B cell (primary cell): ENCODE results near the gene ZNF408. TPM values are rescaled to one million over a fixed set of nuclear protein-coding genes. Genes with fewer than 3 reads are reported as not detected.

Source experiments
- ATAC-seq: fragments of 200-7000 bp; cut with Tn5 transposase; one replicate; pipeline ENCODE4 v1.10.0; 2021; ENCODE audit warnings: low read depth, mild to moderate bottlenecking, moderate number of reproducible peaks, moderate library complexity
- CTCF ChIA-PET: fragments of 350-600 bp; sonication (Branson Sonifier 250); formaldehyde crosslinking; loops from one replicate; lab custom pipeline; 2021; ENCODE audit warnings: antibody characterized with exemption, inconsistent platforms; lab: Charles Lee
- POLR2A ChIA-PET: fragments of 350-600 bp; sonication (Branson Sonifier 250); formaldehyde crosslinking; loops from one replicate; lab custom pipeline; 2021; ENCODE audit warnings: antibody characterized with exemption; lab: Charles Lee
- DNase-seq: peaks from one replicate; pipeline ENCODE4 v3.0.0; 2013
- H2AFZ ChIP-seq: 2 replicates; pipeline ENCODE4 v1.6.1; 2012; ENCODE audit warnings: mild to moderate bottlenecking, low read depth, low read length; ENCODE audit not compliant: insufficient read depth, poor library complexity, severe bottlenecking
- H3K27ac ChIP-seq, 2 donors: 1 replicate in 1 of 2; 2 replicates in 1 of 2; pipeline ENCODE4 v1.5.1; 2012 to 2013; ENCODE audit warnings: low read length in 2 of 2, mild to moderate bottlenecking in 2 of 2, moderate library complexity in 1 of 2
- H3K27me3 ChIP-seq, 4 experiments: fragments of 200-600 bp in 1 of 4; sonication (generic) in 1 of 4; replicated peaks in 1 of 4; 1 replicate in 2 of 4; 2 replicates in 2 of 4; pipeline versions ENCODE4 v1.6.1 to v1.7.0; 2013 to 2016; ENCODE audit warnings: low read length in 3 of 4, mild to moderate bottlenecking in 2 of 4, mixed read lengths in 1 of 4, moderate library complexity in 1 of 4; ENCODE audit not compliant: insufficient read depth in 4 of 4, control insufficient read depth in 3 of 4; ENCODE audit errors: control extremely low read depth in 1 of 4
- H3K36me3 ChIP-seq, 2 experiments: replicated peaks in 1 of 2; 1 replicate in 1 of 2; 2 replicates in 1 of 2; pipeline versions ENCODE4 v1.6.1 to v1.7.1; 2013; ENCODE audit warnings: low read length in 1 of 2; ENCODE audit not compliant: insufficient read depth in 2 of 2, control insufficient read depth in 1 of 2; ENCODE audit errors: control extremely low read depth in 1 of 2, extremely low read depth in 1 of 2
- H3K4me1 ChIP-seq, 2 donors: fragments of 200-600 bp in 1 of 2; sonication (generic) in 1 of 2; 1 replicate in 1 of 2; 2 replicates in 1 of 2; pipeline versions ENCODE4 v1.5.1 to v1.6.1; 2013 to 2017; ENCODE audit warnings: low read length in 2 of 2; ENCODE audit not compliant: control insufficient read depth in 2 of 2, insufficient read depth in 2 of 2
- H3K4me2 ChIP-seq: replicated peaks from 2 replicates; pipeline ENCODE3; 2012; ENCODE audit warnings: mild to moderate bottlenecking, low read depth, low read length; ENCODE audit not compliant: poor library complexity, severe bottlenecking
- H3K4me3 ChIP-seq, 5 experiments: fragments of 200-600 bp in 1 of 5; sonication (generic) in 1 of 5; 1 replicate in 3 of 5; 2 replicates in 2 of 5; pipeline versions ENCODE4 v1.5.1 to v1.7.0; 2011 to 2016; ENCODE audit warnings: low read length in 4 of 5, mild to moderate bottlenecking in 4 of 5, low read depth in 2 of 5, control low read depth in 1 of 5, moderate library complexity in 1 of 5; ENCODE audit not compliant: insufficient read depth in 1 of 5; ENCODE audit errors: control extremely low read depth in 1 of 5, extremely low read depth in 1 of 5
- H3K79me2 ChIP-seq: fragments of 200-600 bp; sonication (generic); one replicate; pipeline ENCODE4 v1.6.0; 2016; ENCODE audit warnings: low read length; ENCODE audit not compliant: control insufficient read depth, insufficient read depth
- H3K9ac ChIP-seq: fragments of 200-600 bp; sonication (generic); 2 replicates; pipeline ENCODE4 v1.6.1; 2017; ENCODE audit warnings: mild to moderate bottlenecking, low read length, moderate library complexity
- H3K9me3 ChIP-seq, 3 donors: one replicate each; pipeline versions ENCODE4 v1.6.1 to v1.7.1; 2013; ENCODE audit warnings: low read length in 2 of 3; ENCODE audit not compliant: control insufficient read depth in 2 of 3, insufficient read depth in 1 of 3; ENCODE audit errors: control extremely low read depth in 1 of 3
- H4K20me1 ChIP-seq: 2 replicates; pipeline ENCODE4 v1.6.0; 2012; ENCODE audit warnings: mild to moderate bottlenecking, low read length; ENCODE audit not compliant: insufficient read depth, control insufficient read depth, poor library complexity, severe bottlenecking
- H3K27ac Mint-ChIP-seq: one replicate; pipeline ENCODE4 v1.8.0; 2021; ENCODE audit warnings: mixed read lengths
- H3K27me3 Mint-ChIP-seq: one replicate; pipeline ENCODE4 v1.8.0; 2021; ENCODE audit warnings: mixed read lengths
- H3K4me1 Mint-ChIP-seq: one replicate; pipeline ENCODE4 v1.8.0; 2021; ENCODE audit warnings: mixed read lengths
- H3K4me3 Mint-ChIP-seq: one replicate; pipeline ENCODE4 v1.8.0; 2021; ENCODE audit warnings: mixed read lengths
- H3K9me3 Mint-ChIP-seq: one replicate; pipeline ENCODE4 v1.8.0; 2022; ENCODE audit warnings: mixed read lengths; ENCODE audit not compliant: insufficient read depth
- EZH2 ChIP-seq: IDR thresholded peaks from 2 replicates; pipeline ENCODE4 v1.6.1; 2012; ENCODE audit warnings: borderline replicate concordance, low read depth, mild to moderate bottlenecking, moderate library complexity, low read length; ENCODE audit not compliant: insufficient read depth, poor library complexity, severe bottlenecking
- WGBS: methylation state at CpG from one replicate; pipeline ENCODE4 v1.1.5; 2013; ENCODE audit warnings: missing lambda C conversion rate; ENCODE audit not compliant: insufficient coverage; 5-methylcytosine and 5-hydroxymethylcytosine counted together
- intact Hi-C: fragments of 100-400 bp; cut with micrococcal nuclease; formaldehyde crosslinking; loops from one replicate; pipeline ENCODE4 v1.10.0; 2022
- polyA plus RNA-seq: library from polyadenylated mRNA; depleted of rRNA; stranded (reverse); fragments of >200 nt; gene quantifications from 2 replicates; pipeline ENCODE4 v1.2.3, GENCODE V29; 2012
- total RNA-seq, 2 donors: library from RNA; stranded (reverse); fragments of 120-200 nt in 1 of 2; gene quantifications; 1 replicate in 1 of 2; 2 replicates in 1 of 2; pipeline versions ENCODE4 v1.2.3 to v1.2.4, GENCODE V29; 2013 to 2022
- TF ChIP-seq, protein P1 (sequence below): fragments of 200-600 bp; IDR thresholded peaks from one replicate; pipeline ENCODE4 v1.8.0; 2022; ENCODE audit warnings: antibody characterized with exemption, mild to moderate bottlenecking

The ZNF408 gene
- total and polyA plus RNA-seq, 2 donors (not counting 1 experiment from before 2014, with no cell fraction given): 8.3 to 22.3 TPM

DNA sequence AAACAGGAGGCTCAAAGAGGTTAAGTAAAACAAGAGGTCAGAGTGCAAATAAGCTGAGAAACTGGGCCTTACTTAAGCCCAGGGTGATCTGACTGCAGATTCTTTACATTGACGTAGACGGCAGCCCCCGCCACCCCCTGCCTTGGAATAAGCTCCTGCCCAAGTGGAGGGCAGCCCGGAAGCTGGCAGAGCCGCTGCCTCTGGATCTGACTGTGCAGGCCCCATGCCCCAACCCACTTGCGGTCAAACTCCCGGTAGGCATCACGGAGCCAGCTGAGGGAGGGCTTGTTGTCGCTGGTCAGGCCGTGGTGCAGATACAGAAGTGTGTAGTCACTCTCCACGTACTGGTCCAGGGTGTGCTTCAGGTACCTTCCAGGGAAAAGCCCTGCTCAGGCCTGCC, 19.0 kb upstream of the ZNF408 start:
- Histone ChIP-seq H3K4me1 (peaks cover 6 to 7% of the 10 kb centered on the region in 2 donors), H2AFZ (no peak overlapping the region), H4K20me1 (no peaks in the 10 kb centered on the region), H3K4me2 (no peak overlapping the region), H3K27ac (no peak overlapping the region), H3K27me3 (no peaks in the 10 kb centered on the region), H3K79me2 (no peaks in the 10 kb centered on the region), H3K9me3 (no peaks in the 10 kb centered on the region), H3K4me3 (no peak overlapping the region), H3K36me3 (peaks cover 5 to 51% of the 10 kb centered on the region in 2 experiments), H3K9ac (no peak overlapping the region)
- intact Hi-C loops: no loop called here
- 98% methylated on average over 11 of the region's 11 CpGs for WGBS
- no peak overlapping the region for H3K4me3 Mint-ChIP-seq
- no peak overlapping the region for H3K27ac Mint-ChIP-seq
- ATAC-seq (no peak), DNase-seq (no peak)
- ChIA-PET POLR2A (no interaction called here), CTCF (no interaction called here)
- peaks cover 8% of the 10 kb centered on the region for H3K4me1 Mint-ChIP-seq
- no peaks in the 10 kb centered on the region for H3K9me3 Mint-ChIP-seq
- TF ChIP-seq, protein P1, sequence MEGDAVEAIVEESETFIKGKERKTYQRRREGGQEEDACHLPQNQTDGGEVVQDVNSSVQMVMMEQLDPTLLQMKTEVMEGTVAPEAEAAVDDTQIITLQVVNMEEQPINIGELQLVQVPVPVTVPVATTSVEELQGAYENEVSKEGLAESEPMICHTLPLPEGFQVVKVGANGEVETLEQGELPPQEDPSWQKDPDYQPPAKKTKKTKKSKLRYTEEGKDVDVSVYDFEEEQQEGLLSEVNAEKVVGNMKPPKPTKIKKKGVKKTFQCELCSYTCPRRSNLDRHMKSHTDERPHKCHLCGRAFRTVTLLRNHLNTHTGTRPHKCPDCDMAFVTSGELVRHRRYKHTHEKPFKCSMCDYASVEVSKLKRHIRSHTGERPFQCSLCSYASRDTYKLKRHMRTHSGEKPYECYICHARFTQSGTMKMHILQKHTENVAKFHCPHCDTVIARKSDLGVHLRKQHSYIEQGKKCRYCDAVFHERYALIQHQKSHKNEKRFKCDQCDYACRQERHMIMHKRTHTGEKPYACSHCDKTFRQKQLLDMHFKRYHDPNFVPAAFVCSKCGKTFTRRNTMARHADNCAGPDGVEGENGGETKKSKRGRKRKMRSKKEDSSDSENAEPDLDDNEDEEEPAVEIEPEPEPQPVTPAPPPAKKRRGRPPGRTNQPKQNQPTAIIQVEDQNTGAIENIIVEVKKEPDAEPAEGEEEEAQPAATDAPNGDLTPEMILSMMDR: no peak
- TF ChIP-seq EZH2: no peak
- no peaks in the 10 kb centered on the region for H3K27me3 Mint-ChIP-seq

DNA sequence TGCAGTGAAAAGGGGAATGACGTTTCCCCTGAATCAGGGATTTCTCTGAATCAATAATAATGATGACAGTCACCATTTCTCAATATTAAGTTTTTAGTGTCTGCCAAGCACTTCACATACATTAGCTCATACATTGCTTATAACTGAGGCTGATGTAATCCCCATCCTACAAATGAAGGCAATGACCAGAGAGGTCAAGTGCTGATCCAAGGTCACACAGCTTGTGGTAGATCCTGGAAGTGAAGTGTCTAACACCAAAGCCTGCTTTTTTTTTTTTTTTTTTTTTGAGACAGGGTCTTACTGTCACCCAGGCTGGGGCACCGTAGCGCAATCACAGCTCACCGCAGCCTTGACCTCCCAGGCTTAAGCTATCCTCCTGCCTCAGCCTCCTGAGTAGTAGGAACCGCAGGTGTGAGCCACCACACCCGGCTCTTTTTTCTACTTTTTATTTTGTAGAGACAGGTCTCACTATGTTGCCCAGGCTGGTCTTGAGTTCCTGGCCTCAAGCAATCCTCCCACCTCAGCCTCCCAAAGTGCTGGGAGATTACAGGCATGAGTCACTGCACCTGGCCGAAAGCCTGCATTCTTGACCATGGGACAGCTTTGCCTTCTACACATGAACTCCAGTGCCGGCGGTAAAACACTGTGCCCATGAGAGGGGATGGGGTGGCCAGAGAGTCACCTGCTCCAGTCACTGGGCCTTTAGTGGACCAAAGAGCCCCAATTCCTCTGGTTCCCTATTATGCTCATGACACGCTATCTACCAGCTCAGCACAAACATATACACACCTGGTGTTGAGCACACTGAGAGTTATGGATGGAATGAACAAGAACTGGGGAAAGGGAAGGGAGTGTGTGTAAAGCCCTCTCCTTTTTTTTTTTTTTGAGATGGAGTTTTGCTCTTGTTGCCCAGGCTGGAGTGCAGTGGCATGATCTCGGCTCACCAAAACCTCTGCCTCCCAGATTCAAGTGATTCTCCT, 17.8 kb upstream of the ZNF408 start:
- no peaks in the 10 kb centered on the region for H3K79me2 ChIP-seq
- Mint-ChIP-seq H3K27ac (no peak overlapping the region), H3K4me1 (peaks cover 2% of the 10 kb centered on the region), H3K27me3 (no peaks in the 10 kb centered on the region), H3K9me3 (no peaks in the 10 kb centered on the region), H3K4me3 (no peak overlapping the region)
- H3K27me3 ChIP-seq: no peaks in the 10 kb centered on the region
- H3K9me3 ChIP-seq: no peaks in the 10 kb centered on the region
- no peak for TF ChIP-seq EZH2
- TF ChIP-seq, protein P1: no peak
- DNase-seq (no peak), ATAC-seq (no peak)
- H3K4me2 ChIP-seq: no peak overlapping the region
- no peaks in the 10 kb centered on the region for H3K4me1 ChIP-seq
- no peak overlapping the region for H3K4me3 ChIP-seq
- ChIA-PET CTCF (no interaction called here), POLR2A (interaction anchor here (0.7 kb wide), 1 partner anchor 15 kb away, joined by 5 read pairs; no protein-coding TSS in a partner anchor)
- H3K27ac ChIP-seq: no peak overlapping the region
- WGBS: 94% methylated on average over 3 of the region's 11 CpGs
- no peak overlapping the region for H3K9ac ChIP-seq
- H2AFZ ChIP-seq: no peak overlapping the region
- H4K20me1 ChIP-seq: no peaks in the 10 kb centered on the region
- intact Hi-C loops: no loop called here
- H3K36me3 ChIP-seq: peaks cover 5 to 60% of the 10 kb centered on the region in 2 experiments
